Measurements from ENCODE around the gene RABEP1.
A peak's percentile ranks its signal among the peaks of the same experiment; 100 is the strongest.

Gene RABEP1

DNA sequence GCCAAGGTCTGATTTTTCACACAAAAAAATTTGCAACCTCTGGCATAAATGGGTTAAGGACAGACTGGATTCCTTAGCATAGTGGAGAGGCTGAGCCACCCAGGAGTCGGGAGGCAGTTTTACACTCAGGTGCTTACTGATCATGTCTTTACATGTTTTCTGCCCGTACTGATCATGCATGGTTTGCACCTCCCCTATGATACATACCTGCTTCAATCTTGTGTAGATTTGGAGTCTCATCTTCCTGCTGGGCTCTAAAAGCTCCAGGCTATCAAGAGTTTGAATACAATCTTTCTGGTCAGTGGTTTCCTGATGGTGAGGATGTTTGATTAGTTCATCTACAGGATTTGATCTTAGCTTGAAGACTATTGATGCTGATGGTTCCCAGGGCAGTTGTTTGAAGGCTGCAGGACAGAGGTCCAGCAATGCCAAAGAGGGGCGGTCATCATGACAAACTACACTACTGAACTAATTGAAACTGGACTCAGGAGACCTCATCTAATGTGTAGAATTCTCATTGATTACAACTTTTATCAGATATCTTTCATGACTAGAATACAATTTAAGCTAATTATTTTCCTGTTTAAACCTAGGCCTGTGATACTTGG, 150.0 kb downstream of the RABEP1 start:
- Mint-ChIP-seq H3K27me3 (no peaks in the 10 kb centered on the region), H3K36me3 (peaks cover 41 to 69% of the 10 kb centered on the region in 2 donors), H3K27ac (no peak overlapping the region), H3K9me3 (no peaks in the 10 kb centered on the region), H3K4me3 (no peak overlapping the region), H3K4me1 (peaks cover 23 to 27% of the 10 kb centered on the region in 2 donors)
- no peak for DNase-seq
- no peak for ATAC-seq (replicated peaks)

DNA sequence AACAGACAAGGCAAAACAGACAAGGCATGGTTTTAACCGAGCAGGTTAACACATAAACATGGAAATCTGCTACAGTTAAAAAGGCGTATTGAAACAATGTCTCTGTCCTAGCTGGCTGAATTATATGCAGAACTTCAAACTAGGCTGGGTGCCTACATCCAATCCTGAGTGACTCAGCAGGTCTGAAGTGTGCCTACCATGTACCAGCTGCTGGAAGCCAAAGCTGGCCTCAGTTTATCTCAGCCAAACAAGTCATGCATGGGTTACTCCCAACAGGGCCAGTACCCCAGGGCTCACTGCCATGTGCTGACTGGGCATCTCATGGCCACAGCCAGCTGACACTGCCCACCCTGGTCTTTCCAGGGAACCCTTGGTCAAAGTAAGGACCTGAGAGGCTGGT, 152.9 kb downstream of the RABEP1 start:
- H3K4me1 Mint-ChIP-seq: peaks cover 24 to 49% of the 10 kb centered on the region in 2 donors
- no peak for ATAC-seq (replicated peaks)
- no peaks in the 10 kb centered on the region for H3K9me3 Mint-ChIP-seq
- peaks cover 40 to 56% of the 10 kb centered on the region in 2 donors for H3K36me3 Mint-ChIP-seq
- no peak overlapping the region for H3K4me3 Mint-ChIP-seq
- peak overlapping the region; percentile 62 for H3K27ac Mint-ChIP-seq
- DNase-seq: no peak
- H3K27me3 Mint-ChIP-seq: no peaks in the 10 kb centered on the region
